ENCODE measurements around the gene PARVB.

GRCh38 chr22:44210722-44211121, 186.6 kb downstream of the PARVB start:
- TF ChIP-seq CTCF (IDR thresholded peaks at IDR 0.05) = no peak
- no peak for TF ChIP-seq POLR2A (IDR thresholded peaks at IDR 0.05)
